ENCODE data around the gene ODF2.
A peak's percentile ranks its signal among the peaks of the same experiment; 100 is the strongest.

The ODF2 gene

DNA sequence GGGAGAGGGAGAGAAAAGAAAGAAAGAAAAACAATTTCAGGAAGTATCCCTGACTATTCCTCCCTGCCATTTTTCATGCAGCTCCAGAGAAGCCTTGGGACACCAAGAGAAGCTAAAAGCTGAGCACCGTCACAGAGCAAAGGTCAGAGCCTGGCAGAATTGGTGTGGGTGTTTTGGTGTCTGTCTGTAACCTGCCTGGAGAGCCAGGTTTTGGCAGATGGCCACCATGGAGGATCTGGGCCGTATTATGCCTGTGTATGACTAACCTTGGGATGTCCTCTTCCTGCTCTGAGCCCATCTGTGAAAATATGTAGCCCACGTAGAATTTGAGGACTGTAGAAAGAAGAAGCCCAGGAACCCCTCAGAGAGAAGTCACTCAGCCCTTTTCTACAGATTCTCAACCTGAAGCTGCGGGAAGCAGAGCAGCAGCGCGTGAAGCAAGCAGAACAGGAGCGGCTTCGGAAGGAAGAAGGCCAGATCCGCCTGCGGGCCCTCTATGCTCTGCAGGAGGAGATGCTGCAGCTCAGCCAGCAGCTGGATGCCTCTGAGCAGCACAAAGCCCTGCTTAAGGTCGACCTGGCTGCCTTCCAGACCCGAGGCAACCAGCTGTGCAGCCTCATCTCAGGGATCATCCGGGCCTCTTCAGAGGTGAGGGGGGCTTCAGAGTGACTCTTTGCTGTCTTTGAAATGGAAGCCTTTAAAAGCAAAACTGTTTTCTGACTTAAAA lies 67.6 kb downstream of the ODF2 start:
- peak in 32 of 56 donors; percentile 1 to 53 (median 22) for DNase-seq

DNA sequence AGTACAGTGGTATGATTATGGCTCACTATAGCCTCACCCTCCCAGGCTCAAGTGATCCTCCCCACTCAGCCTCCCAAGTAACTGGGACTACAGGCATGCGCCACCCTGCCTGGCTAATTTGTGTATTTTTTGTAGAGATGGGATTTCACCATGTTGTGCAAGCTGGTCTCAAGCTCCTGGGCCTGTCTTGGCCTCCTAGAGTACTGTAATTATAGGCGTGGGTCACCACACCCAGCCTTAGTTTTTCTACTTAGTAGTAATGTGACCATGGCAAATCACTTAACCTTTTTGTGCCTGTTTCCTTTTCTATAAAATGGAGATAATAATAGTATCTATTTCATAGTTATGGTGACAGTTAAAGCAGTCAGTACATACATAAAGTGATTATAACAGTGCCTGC lies 70.9 kb downstream of the ODF2 start:
- DNase-seq = no peak

GRCh38 chr9:128528445-128529160 lies 72.8 kb downstream of the ODF2 start:
- peak in 4 of 56 donors; percentile 7 to 32 (median 24) for DNase-seq

GRCh38 chr9:128529191-128529590 lies 73.4 kb downstream of the ODF2 start:
- no peak for DNase-seq

DNA sequence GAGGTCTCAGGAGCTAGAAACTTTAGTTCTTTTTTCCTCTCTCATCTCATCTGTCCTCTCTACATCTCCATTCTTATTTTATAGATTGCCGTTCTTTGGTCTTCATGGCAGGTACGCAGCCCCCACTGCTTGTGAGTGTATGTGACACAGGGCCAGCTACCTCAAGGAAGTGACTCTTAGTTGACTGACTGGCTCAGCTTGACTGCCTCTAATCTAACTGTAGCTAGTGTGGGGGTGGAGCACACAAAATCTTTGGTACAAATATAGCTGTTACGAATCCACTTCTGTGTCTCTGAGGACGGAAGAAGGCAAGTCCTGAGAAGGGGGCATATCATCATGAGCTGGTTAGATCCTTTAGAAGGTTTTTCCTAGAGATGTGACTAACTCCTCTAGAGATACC lies 76.8 kb downstream of the ODF2 start:
- peak in 2 of 56 donors; percentile 6 to 30 for DNase-seq

DNA sequence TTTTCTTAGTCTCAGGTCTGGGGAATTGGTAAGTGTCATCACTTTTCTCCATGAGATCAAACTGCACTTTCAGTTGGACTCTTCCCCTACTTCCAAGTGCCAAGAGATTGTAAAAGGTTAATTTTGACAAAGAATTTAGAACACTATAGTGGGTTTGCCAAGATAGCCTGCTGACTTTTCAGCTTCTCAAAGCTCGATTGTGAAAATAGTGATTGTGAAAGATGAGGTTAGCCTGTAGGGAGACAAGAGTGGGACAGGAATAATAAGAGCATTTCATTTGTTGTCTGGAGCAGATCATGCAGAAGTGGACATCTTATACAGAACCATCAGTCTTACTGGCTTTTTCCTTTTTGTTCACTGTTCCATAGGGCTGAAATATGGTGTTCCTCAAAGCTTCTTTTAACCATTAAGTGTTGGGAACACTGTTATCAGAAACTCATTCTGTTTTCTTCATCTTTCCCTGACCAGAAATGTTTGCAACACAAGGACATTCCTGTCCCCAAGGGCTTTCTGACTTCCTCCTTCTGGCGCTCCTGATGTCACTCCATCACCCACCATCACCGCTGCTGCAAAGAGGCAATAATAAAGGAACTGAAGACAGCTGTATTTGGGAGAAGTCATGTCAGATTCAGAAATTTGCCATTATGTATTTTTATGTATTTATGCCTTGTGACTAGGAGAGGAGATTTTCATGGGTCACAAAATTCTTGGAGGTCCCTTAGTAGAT lies 85.0 kb downstream of the ODF2 start:
- no peak for DNase-seq

- DNase-seq = no peak
These were observed 90.7 kb downstream of the ODF2 start for GRCh38 chr9:128546504-128546903.

GRCh38 chr9:128548876-128549275 lies 93.1 kb downstream of the ODF2 start:
- DNase-seq = no peak

DNA sequence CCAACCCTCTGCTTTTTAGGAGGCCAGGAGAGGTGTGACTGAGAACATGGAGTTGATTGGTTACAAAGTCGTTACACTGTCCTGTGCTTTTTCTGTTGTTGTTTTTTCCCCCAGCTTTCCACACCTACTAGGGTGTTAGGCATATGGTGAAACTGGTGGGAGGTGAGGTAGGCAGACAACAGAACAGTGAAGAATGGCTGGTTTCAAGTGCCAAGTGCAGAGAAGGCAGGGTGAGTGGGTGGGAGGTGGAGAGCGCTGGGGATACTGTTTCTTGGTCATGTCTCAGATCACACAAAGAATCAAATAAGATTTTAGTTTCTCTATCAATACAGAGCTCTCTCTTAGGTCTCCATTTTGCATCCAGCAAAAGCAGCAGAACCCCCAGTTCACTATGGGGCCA lies 94.4 kb downstream of the ODF2 start:
- DNase-seq = peak in 2 of 56 donors; percentile 3 to 6
